HL-60/S4 treated with phorbol 12-myristate 13-acetate at 8.2 ng/mL for 4 days and 3 days (cell line): ENCODE measurements around the gene ENPP6.

Experiments used
- in situ Hi-C: fragments of 300-500 bp; cut with MboI; formaldehyde crosslinking; loops from 2 replicates; pipeline ENCODE4 v1.15.0; 2022; ENCODE audit warnings: low sequenced_read_pairs

The ENPP6 gene

GRCh38 chr4:184192933-184193332 lies 24.7 kb downstream of the ENPP6 start:
- in situ Hi-C loops, result no loop called here

GRCh38 chr4:184191267-184191666 lies 26.4 kb downstream of the ENPP6 start:
- in situ Hi-C loops, result no loop called here

GRCh38 chr4:184190711-184191110 lies 27.0 kb downstream of the ENPP6 start:
- in situ Hi-C loops, result no loop called here

- in situ Hi-C loops, result no loop called here
Observed at GRCh38 chr4:184189966-184190365, 27.7 kb downstream of the ENPP6 start.

- in situ Hi-C loops, result no loop called here
Observed at GRCh38 chr4:184188443-184189400, 29.0 kb downstream of the ENPP6 start.

GRCh38 chr4:184177271-184177670 lies 40.4 kb downstream of the ENPP6 start:
- in situ Hi-C loops, result no loop called here

- in situ Hi-C loops, result no loop called here
Observed at GRCh38 chr4:184174571-184175488, 42.8 kb downstream of the ENPP6 start.

- in situ Hi-C loops, result no loop called here
Observed at GRCh38 chr4:184171011-184171410, 46.7 kb downstream of the ENPP6 start.

- in situ Hi-C loops, result loop anchor here (10.0 kb wide), 1 partner anchor 335 kb away; no protein-coding TSS in a partner anchor
Observed at GRCh38 chr4:184169225-184169867, 48.3 kb downstream of the ENPP6 start.

- in situ Hi-C loops, result loop anchor here (10.0 kb wide), 1 partner anchor 334 kb away; no protein-coding TSS in a partner anchor
Observed at GRCh38 chr4:184168406-184169019, 49.2 kb downstream of the ENPP6 start.

- in situ Hi-C loops, result loop anchor here (10.0 kb wide), 1 partner anchor 333 kb away; no protein-coding TSS in a partner anchor
Observed at GRCh38 chr4:184167576-184167975, 50.1 kb downstream of the ENPP6 start.

GRCh38 chr4:184166736-184167135 lies 50.9 kb downstream of the ENPP6 start:
- in situ Hi-C loops, result loop anchor here (10.0 kb wide), 1 partner anchor 332 kb away; no protein-coding TSS in a partner anchor

GRCh38 chr4:184165291-184165690 lies 52.4 kb downstream of the ENPP6 start:
- in situ Hi-C loops, result loop anchor here (10.0 kb wide), 1 partner anchor 330 kb away; no protein-coding TSS in a partner anchor

- in situ Hi-C loops, result loop anchor here (10.0 kb wide), 1 partner anchor 329 kb away; no protein-coding TSS in a partner anchor
Observed at GRCh38 chr4:184163813-184164212, 53.9 kb downstream of the ENPP6 start.

- in situ Hi-C loops, result loop anchor here (10.0 kb wide), 1 partner anchor 328 kb away; no protein-coding TSS in a partner anchor
Observed at GRCh38 chr4:184162596-184162995, 55.1 kb downstream of the ENPP6 start.

GRCh38 chr4:184157322-184157721 lies 60.4 kb downstream of the ENPP6 start:
- in situ Hi-C loops, result no loop called here

GRCh38 chr4:184156163-184156920 lies 61.3 kb downstream of the ENPP6 start:
- in situ Hi-C loops, result no loop called here

- in situ Hi-C loops, result no loop called here
Observed at GRCh38 chr4:184154199-184154598, 63.5 kb downstream of the ENPP6 start.

GRCh38 chr4:184153781-184154180 lies 63.9 kb downstream of the ENPP6 start:
- in situ Hi-C loops, result no loop called here
